ENCODE measurements around the gene RRM2.

DNA sequence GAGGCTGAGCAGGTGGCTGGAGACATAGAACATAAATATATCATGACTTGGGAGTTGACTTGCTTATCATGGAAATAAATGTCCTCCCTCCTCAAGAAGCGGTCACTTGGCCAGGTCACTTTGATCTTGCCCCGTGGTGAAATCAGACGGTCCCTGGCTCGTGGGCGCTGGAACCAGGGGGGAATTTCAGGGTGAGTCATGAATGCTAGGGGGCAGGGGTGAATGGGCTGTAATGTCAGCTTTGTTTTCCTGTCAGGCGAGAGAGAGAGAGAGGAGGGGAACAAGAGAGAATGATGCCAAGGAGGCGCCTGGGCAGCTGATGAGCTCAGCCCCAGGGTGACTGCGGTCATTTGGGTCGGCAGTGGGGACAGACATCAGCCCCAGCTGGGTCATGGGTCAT is 47.7 kb downstream of the RRM2 start:
- TF ChIP-seq, protein P1, sequence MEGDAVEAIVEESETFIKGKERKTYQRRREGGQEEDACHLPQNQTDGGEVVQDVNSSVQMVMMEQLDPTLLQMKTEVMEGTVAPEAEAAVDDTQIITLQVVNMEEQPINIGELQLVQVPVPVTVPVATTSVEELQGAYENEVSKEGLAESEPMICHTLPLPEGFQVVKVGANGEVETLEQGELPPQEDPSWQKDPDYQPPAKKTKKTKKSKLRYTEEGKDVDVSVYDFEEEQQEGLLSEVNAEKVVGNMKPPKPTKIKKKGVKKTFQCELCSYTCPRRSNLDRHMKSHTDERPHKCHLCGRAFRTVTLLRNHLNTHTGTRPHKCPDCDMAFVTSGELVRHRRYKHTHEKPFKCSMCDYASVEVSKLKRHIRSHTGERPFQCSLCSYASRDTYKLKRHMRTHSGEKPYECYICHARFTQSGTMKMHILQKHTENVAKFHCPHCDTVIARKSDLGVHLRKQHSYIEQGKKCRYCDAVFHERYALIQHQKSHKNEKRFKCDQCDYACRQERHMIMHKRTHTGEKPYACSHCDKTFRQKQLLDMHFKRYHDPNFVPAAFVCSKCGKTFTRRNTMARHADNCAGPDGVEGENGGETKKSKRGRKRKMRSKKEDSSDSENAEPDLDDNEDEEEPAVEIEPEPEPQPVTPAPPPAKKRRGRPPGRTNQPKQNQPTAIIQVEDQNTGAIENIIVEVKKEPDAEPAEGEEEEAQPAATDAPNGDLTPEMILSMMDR (conservative IDR thresholded peaks at IDR 0.05; ENCODE audit: low read length): no peak
- TF ChIP-seq EZH2phosphoT487 (IDR thresholded peaks at IDR 0.05; ENCODE audit: borderline replicate concordance): no peak

All from Loucy (cell line).